ENCODE data around the gene PDZD7.

DNA sequence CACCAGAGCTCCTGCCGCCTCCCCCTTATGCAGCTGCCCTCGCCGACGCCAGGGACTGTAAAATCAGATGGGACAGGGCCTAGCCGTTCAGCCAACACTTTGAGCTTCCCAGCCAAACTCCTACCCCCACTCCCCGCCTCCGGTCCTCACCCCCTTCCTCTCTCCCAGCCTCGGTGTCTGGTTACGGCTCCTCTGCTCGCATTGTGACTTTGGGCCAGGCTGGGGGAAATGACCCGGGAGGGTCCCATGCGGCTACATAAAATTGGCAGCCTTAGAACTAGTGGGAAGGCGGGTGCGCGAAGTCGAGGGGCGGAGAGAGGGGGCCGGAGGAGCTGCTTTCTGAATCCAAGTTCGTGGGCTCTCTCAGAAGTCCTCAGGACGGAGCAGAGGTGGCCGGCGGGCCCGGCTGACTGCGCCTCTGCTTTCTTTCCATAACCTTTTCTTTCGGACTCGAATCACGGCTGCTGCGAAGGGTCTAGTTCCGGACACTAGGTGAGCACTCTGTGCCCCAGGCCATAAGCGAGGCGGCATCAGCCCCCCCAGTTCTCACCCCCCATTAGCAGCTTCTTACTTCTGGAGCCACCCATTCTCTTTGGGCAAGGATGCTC lies 30.8 kb upstream of the PDZD7 start, which contains the start of gene KAZALD1:
- TF ChIP-seq, protein P1, sequence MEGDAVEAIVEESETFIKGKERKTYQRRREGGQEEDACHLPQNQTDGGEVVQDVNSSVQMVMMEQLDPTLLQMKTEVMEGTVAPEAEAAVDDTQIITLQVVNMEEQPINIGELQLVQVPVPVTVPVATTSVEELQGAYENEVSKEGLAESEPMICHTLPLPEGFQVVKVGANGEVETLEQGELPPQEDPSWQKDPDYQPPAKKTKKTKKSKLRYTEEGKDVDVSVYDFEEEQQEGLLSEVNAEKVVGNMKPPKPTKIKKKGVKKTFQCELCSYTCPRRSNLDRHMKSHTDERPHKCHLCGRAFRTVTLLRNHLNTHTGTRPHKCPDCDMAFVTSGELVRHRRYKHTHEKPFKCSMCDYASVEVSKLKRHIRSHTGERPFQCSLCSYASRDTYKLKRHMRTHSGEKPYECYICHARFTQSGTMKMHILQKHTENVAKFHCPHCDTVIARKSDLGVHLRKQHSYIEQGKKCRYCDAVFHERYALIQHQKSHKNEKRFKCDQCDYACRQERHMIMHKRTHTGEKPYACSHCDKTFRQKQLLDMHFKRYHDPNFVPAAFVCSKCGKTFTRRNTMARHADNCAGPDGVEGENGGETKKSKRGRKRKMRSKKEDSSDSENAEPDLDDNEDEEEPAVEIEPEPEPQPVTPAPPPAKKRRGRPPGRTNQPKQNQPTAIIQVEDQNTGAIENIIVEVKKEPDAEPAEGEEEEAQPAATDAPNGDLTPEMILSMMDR (IDR thresholded peaks at IDR 0.05; ENCODE audit: low read depth, low read length), result no peak
- TF ChIP-seq POLR2A (IDR thresholded peaks at IDR 0.05; ENCODE audit: extremely low read depth, insufficient read length), result no peak

Measured in NB4 (cell line).